HG02678 (cell line): Measurements from ENCODE around the gene GNAT1.
"Not testable (repeated sequence)": the region's sequence is repeated elsewhere in the genome, so short reads cannot be mapped to it uniquely, and the experiment has no call there.

Source experiments
- ATAC-seq: cut with Tn5 transposase; IDR thresholded peaks from one replicate; pipeline ENCODE4 v1.9.1; 2021; ENCODE audit warnings: mild to moderate bottlenecking, moderate library complexity; ENCODE audit not compliant: unreplicated experiment

Gene GNAT1

DNA sequence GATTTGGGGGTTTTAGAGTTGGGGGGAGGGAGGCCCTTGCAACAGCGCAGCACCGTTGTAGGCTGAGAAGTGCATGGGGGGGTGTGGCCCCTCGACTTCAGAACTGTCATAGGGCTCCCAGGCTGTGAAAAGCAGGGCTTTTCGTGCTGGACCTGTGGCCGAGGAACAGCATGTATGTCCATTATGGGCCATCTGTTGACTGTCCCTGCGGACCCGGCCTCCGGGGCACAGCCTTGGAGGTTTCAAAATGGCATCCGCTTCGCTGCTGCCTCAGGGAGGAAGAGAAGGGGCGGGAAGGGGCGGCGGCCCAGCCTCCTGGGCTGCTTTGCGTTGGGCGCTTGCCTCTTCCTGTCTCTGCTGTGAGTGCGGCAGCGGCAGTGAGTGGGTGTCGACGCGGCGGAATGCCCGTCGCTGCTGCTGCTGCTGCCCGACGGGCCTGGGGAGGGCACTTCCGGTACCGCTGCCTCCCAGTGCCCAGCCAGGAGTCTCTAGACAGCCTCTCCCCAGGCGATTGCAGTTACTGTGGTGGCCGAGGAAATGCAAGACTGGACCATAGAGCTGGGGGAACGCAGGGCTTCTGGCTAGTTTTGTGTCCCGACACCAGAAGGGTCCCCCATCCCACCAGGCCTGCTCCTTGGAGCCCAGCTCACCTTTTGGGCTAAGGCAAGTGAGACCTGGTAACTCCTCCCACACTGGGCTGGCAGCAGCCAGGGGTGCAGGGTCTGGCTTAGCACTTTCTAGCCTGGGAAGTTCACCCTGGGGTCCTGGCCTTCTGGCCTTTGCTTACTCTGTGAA lies 46.5 kb downstream of the GNAT1 start:
- ATAC-seq, result peak; percentile 29

DNA sequence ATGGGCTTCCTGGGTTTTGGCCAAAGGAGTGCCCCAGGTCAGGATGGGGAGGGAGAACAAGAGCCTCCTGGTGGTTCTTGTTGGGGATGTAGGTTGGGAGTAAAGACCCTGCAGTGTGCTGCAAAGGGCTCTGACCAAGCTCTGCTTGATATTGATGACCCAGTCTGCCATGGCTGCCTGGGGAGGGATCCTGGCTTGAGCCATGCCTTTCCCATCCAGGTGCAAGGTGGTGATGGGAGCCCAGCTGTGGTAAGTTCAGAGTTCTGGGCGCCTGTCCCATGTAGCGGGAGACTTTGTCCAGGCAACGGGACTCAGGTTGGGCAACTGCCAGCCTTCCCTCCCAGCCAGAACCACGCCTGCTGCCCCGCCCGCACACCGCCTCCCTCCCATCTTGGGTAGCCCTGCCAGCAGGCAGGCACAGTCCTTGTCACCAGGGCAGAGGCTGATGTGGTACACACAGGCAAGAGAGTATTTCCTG lies 47.2 kb downstream of the GNAT1 start:
- ATAC-seq, result no peak

DNA sequence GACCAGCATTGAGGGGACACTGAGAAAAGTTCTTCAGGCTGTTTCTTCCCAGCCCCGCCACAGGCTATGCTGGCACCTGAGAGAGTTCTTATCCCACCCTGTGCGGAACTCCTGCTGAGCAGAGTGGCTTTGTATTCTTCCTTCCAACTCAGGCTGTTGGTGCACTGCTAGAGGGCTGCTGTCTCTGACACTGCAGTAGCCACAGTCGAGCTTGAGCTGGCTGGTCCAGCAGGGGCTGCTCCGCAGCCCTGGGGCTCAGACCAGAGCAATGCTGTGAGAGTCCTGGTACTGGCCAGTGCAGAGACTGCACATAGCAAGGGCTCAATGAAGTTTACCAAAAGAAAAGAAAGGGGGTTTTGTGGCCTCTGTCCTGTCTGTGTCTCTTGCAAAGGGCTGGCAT lies 48.2 kb downstream of the GNAT1 start:
- ATAC-seq, result no peak

DNA sequence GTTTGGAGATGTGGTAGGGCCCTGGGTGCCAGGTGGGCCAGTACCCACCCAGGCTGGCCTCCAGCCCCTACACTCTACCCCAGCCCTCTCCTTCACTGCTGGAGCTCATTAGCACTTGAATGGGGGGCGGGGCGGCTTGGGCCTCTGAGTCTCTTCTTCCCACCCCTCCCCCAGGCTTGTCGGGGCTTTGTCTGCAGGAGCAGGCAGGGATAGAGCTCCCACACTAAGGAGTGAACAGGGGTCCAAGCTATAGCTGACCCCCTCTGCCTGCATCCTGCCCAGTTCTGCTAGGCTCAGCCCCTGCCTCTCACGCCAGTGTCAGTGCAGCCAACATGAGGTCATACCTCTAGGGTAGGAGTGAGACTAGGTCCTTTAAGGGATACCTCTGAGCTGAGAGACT lies 49.8 kb downstream of the GNAT1 start:
- no peak for ATAC-seq

GRCh38 chr3:50241713-50242380 lies 50.4 kb downstream of the GNAT1 start:
- ATAC-seq, result no peak

DNA sequence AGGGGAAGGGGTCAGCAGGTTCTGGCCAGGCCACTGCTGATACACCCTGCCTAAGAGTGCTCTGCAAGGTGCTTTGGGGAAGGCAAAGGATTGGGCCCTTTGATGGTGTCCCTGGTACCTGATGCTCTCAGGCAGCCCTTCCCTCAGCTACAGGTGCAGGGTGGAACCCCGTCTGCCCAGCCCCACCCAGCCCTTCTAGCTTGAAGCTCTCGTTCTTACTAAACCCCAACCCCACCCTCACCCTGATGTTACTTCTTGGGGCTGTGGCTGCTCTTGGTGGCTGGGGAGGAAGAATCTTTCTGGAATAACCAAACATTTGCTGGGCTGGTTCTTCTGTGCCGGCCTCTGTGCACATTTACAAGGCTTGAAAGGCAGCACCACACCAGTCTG lies 51.0 kb downstream of the GNAT1 start:
- ATAC-seq, result no peak

- no peak for ATAC-seq
Measured at GRCh38 chr3:50242851-50243542, 51.6 kb downstream of the GNAT1 start.

GRCh38 chr3:50243543-50243895 lies 52.1 kb downstream of the GNAT1 start:
- no peak for ATAC-seq

- ATAC-seq, result not testable (repeated sequence)
Measured at GRCh38 chr3:50244813-50245212, 53.4 kb downstream of the GNAT1 start.

DNA sequence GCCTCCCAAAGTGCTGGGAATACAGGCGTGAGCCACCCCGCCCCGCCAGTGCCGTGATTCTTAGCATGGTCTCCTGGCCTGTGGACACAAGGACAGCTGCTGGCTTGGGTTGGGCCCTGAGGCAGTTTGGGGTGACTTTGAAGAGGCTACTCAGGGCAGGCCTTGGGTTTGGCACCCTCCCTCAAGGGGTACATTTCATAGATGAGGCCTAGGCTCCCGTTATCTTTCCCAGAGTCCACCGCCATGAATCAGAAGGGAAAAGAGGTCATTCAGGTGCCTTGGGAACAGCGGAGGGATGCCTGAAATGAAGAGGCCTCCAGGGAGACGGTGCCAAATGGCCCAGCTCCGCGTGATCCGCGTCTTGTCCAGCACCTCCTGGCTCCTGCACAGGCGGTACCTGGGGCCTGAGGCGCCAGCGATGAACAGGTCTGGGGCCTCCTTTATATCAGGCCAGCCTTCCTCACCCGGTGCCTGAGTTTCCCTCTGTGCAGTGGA lies 53.9 kb downstream of the GNAT1 start:
- no peak for ATAC-seq

DNA sequence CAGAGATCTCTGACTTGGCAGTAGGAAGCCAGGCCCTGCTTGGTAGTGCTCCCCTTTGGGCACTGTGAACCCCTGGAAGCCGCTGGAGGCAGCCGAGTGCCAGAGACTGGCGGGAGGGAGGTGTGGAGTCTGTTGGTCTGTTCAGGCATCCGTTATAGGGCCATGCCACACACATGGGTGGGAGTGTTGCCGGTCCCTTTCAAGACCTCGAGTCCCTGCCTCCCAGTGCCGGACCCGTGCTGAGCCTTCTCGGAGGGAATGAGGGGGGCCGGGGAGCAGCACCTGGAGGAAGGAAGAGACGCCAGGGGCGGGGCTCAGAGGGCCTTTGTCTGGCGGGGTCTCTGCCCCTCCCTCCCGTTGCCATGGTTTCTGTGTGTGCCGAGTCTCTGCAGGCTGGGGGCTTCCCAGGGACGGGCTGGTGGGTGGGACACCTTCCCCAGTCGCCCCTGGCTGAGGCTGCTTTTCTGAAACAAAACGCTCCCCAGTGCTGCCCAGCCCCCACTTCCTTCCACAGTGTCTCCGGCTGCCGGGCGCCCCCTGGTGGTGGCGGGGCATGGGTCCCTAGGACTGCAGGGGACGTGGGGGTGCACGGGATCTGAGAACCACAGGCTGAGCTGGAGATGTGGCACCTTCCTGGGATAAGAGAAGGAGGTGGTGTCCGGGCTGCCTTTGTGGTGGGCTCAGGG lies 54.6 kb downstream of the GNAT1 start:
- ATAC-seq, result peak; percentile 71

GRCh38 chr3:50246517-50246954 lies 55.1 kb downstream of the GNAT1 start:
- ATAC-seq, result peak; percentile 62
